Measurements from ENCODE around the gene DPH1.
"Not testable (repeated sequence)": the region's sequence is repeated elsewhere in the genome, so short reads cannot be mapped to it uniquely, and the experiment has no call there.

Gene DPH1

GRCh38 chr17:2029911-2030778 lies at the start of gene DPH1:
TSS of gene DPH1 (plus strand) at chr17:2030153. CDS start at chr17:2030170, 17 bp downstream.
- peak; percentile 91 for FAIRE-seq
- no peak for TF ChIP-seq CTCF (IDR thresholded peaks at IDR 0.05; ENCODE audit: insufficient read depth, missing control alignments)
- peak; percentile 85 for DNase-seq (ENCODE audit: insufficient read length, low spot score)

GRCh38 chr17:1980665-1981250 lies 49.2 kb upstream of the DPH1 start:
- no peak for TF ChIP-seq CTCF (IDR thresholded peaks at IDR 0.05; ENCODE audit: insufficient read depth, missing control alignments)
- DNase-seq (ENCODE audit: insufficient read length, low spot score) (no peak), FAIRE-seq (no peak)

- not testable (repeated sequence) for DNase-seq (ENCODE audit: insufficient read length, low spot score); FAIRE-seq
Observed at GRCh38 chr17:1982793-1983366, 47.1 kb upstream of the DPH1 start.

- FAIRE-seq, result no peak
- no peak for TF ChIP-seq CTCF (IDR thresholded peaks at IDR 0.05; ENCODE audit: insufficient read depth, missing control alignments)
- no peak for DNase-seq (ENCODE audit: insufficient read length, low spot score)
Observed at GRCh38 chr17:1985093-1985492, 44.9 kb upstream of the DPH1 start.

GRCh38 chr17:1985686-1986085 lies 44.3 kb upstream of the DPH1 start:
- no peak for FAIRE-seq
- no peak for TF ChIP-seq CTCF (IDR thresholded peaks at IDR 0.05; ENCODE audit: insufficient read depth, missing control alignments)
- no peak for DNase-seq (ENCODE audit: insufficient read length, low spot score)

DNA sequence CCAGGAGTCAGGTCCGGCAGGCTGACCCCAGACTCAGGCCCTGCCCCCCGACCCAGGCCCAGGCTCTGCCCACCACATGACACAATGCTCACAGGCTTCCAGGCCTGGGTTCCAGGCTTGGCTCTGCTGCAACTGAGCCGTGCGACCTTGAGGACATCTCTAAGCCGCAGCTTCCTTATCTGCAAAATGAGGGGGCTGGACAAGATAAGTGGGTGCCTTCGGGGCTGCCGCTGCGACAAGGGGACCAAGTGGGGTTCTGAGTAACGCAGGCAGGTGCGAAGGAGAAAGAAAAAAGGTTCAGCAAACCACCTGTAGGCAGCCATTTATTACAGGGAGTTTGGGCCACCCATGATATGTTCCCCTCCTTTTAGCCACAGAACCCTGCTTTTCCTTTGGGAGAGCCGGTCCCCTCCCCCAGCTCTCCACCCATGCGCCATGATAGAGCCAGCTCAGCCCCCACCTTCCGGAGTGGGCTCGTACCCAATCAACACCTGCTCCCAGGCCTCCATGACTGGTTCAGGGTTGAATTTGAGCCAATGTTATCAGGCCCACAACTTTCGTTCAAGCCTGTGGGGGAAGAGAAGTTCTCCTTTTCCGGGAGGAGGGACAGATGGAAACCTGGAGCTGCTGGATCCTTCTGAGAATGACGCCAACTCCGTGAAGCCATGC lies 43.0 kb upstream of the DPH1 start:
- FAIRE-seq (no peak), DNase-seq (ENCODE audit: insufficient read length, low spot score) (no peak)
- TF ChIP-seq CTCF (IDR thresholded peaks at IDR 0.05; ENCODE audit: insufficient read depth, missing control alignments), result no peak

DNA sequence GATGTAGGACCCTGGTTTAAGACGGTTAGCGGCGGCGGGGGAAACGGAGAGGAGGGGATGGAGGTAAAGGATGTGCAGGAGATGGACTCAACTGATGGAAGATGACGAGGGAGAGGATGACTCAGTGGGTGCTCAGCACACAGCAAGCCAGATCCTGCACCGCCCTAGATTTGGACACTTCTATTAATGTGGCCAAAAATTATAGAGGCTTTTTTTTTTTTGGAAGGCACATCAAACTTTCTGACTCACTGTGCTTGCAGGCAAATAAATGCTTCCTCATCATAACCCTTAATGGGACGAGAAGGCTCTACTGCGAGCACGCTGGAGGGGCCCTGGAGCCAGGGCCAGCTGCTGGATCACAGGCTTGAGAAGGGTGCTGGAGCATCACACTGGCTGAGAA lies 40.8 kb upstream of the DPH1 start:
- TF ChIP-seq CTCF (IDR thresholded peaks at IDR 0.05; ENCODE audit: insufficient read depth, missing control alignments), result no peak
- no peak for DNase-seq (ENCODE audit: insufficient read length, low spot score)
- FAIRE-seq, result no peak
